Stimulated activated naive CD4-positive, alpha-beta T cell treated with Interleukin-2 at 50 U/mL for 16 hours (primary cell): ENCODE measurements around the gene CATSPERB.
"Not testable (repeated sequence)": the region's sequence is repeated elsewhere in the genome, so short reads cannot be mapped to it uniquely, and the experiment has no call there.

Experiments
- DNase-seq: peaks from one replicate; lab custom pipeline; 2025; lab: John Stamatoyannopoulos, UW

The CATSPERB gene

DNA sequence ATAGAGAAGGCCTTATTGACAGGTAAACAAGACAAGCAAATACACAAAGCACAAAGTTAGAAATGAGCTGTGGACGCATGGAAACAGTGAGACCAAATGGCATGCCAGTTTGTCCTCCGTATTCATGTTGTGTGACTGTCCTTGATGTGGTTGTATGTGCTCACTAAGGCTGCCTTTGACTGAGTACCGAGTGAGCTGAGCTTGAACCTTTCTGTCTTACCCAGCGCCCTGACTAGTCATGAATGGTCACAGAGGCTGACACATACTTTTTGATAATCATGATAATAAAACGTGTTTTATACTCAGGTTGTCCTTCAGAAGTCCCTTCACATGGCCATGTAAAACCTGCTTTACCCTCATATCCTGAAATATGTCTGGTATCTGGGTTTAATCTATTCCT lies 553 bp upstream of the CATSPERB start:
- no peak for DNase-seq

DNA sequence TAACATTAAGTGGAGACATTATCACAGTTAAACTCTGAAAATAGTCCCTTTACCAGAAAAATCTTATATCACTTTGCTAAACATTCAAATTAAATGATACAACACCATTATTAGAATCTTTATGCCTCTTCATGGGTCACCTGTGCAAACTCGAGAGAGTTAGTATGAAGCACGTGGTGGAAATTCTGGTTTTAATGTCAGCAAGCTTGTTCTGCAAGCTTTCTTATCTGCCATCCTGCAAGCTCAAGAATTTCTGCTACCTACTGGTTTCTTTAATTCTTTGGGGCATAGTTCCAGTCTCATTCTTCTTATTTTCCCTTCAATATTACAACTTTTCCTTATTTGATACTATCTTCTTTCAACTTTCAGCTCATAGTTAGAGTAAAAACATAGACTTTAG lies 868 bp downstream of the CATSPERB start:
- no peak for DNase-seq

DNA sequence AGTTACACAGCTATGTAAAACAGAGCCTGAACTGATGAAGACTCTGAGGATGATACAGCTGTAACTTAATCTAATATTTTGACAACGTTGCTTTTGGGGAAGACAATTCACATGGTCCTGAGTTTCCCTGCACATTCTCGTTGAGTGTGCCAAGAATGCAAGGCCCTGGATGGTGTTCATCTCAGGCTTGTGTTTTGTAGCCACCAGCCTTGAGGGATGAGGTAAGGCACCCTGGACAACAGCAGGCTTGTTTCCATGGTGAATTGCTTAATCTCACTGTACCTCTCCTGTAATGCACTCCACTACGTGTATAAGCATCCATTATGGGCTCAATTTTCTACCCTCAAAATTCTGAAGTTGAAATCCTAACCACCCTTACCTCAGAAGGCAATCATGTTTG lies 2.1 kb downstream of the CATSPERB start:
- no peak for DNase-seq

DNA sequence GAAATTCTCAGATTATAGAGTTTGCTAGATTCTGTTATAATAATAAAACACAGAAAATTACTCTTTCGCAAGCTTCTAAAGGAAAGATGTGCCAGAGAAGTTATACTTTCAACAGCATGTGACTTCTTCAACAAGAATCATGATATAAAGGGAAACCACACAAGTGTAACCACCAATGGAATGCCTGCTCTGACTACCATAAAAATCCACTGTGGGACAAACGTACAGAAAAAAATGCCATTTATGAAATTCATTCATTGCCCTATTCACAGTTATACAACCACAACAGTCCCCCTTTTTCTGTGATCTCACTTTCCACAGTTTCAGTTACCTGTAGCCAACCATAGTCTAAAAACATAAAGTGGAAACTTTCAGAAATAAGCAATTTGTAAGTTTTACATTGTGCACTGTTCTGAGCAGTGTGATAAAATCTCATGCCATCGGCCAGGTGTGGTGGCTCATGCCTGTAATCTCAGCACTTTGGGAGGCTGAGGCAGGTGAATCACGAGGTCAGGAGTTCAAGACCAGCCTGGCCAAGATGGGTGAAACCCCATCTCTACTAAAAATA lies 3.2 kb downstream of the CATSPERB start:
- DNase-seq = no peak

DNA sequence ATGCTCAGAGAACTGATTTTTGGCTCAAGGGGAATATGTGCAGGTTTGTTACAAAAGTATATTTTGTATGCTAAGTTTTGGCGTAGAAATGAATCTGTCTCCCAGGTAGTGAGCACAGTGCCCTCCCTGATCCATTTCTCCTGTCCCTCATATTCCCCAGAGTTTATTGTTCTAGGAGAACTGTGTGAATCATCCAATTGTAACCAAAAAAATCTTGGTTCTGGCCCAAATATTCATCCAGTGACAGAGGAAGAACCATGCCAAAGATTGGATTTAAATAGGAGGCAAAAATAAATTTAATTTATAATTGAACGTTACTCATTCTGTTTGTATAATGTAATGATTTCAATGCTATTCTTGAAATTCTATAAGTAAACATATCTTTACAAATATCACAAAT lies 4.8 kb downstream of the CATSPERB start:
- DNase-seq = no peak

DNA sequence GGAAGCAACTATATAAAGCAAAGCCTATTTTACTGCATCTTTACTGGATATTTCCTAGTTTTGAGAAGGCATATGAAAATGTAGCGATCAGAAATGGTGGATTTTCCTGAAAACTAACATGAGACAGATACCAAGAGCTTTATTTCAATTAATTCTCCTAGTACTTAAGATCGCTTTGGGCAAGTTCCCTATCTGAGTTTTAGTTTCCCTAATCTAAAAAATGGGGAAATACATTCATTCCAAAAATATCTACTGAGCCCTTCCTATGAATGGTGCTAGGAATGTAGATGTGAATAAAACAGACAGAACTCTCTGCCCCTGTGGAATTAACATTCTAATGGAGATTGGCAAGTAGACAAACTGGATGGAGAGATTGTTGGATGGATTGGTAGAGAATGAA lies 8.4 kb downstream of the CATSPERB start:
- DNase-seq = no peak

DNA sequence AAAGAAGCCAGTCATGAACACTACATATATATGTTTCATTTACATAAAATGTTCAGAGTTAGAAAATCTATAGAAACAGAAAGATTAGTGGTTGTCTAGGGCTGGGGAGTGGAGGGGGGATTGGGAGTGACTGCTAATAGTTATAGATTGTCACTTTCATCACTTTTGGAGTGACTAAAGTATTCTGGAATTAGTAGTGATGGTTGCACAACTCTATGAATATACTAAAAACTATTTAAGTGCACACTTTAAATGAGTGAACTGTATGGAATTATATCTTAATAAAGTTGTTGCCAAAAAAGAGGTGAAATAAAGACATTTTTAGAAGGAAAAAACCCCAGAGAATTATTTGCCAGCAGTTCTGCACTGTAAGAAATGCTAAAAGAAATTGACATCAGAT lies 9.5 kb downstream of the CATSPERB start:
- no peak for DNase-seq

DNA sequence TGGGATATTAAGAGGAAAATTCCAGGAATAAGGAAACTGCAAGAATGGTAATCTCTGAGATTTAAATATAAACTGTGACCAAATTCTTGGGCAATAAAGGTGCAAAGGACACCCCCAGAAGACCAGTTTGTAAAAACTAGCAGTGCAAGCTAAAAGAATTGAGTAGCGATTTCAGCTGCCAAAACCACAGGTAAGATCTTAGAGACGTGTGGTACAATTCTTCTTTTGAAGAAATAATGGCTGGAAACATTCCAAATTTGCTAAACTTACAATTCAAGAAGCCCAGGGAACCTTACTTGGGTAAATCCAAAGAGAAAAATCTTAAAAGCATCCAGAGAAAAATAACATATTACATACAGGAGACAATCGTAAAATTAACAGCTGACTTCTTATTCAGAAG lies 12.0 kb downstream of the CATSPERB start:
- no peak for DNase-seq

DNA sequence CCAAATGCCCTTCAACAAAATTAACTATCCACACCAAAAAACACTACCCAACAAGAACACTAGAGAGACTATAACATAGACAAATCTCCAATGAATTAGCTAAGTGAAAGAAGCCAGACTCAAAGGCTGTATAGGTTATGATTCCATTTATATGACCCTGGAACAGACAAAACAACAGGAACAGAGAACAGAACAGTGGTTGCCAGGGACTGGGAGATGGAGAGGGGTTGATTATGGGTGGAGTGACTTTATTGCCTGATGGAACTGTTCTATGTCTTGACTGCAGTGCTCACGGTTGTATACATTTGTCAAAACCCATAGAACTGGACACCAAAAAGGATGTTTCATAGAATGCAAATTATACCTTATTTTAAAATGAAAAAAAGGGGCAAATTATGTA lies 14.9 kb downstream of the CATSPERB start:
- no peak for DNase-seq

DNA sequence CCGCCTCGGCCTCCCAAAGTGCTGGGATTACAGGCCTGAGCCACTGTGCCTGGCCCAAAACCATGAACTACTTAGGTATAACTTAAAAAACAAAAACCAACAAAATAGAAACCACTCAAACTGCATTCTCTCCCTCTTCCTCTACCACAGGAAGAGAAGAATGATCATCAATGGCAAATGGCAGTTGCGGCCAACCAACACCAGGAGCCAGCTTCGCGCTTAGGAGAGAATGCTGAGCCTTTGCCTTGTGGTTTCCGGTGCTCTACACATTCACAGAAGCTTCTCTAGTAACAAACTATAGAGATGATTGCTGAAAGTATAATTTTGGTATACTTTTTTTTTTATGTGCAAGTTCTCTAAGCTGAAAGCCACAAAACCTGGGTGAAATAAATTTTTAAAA lies 17.1 kb downstream of the CATSPERB start:
- DNase-seq = no peak

DNA sequence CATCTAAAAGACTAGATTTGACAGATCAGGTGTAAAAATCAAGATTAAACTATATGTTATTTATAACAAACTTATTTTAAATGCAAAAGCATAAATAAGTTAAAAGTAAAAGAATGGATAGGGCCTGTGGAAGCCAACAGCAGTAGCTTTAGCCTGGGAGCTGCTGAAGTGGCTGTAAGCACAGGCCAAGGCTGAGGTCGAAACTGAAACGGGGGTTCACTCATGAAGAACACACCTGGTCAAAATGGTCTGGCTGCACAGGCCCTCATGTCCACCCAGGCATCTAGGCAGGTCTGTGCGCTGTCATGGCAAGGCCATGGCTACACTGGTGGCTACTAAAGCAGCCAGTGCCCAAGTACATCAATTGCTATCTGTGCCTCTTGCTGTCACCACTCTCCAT lies 23.1 kb downstream of the CATSPERB start:
- DNase-seq = no peak

DNA sequence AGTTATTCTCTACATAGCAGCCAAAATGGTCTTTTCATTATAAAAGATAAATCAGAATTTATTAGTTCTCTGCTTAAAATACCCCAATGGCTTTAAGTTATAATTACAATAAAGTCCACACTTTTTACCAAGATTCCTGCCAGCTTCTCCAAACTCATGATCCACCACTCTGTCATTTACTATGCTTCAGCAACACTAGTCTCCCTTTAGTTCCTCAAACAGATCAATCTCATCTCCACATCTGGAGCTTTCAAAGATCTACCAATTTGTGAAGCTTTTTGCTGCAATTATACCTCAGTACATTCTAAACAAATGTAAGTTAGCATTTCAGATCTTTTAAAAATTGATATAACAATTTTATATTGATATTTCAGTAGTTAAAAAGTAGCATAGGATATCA lies 24.9 kb downstream of the CATSPERB start:
- DNase-seq = no peak

DNA sequence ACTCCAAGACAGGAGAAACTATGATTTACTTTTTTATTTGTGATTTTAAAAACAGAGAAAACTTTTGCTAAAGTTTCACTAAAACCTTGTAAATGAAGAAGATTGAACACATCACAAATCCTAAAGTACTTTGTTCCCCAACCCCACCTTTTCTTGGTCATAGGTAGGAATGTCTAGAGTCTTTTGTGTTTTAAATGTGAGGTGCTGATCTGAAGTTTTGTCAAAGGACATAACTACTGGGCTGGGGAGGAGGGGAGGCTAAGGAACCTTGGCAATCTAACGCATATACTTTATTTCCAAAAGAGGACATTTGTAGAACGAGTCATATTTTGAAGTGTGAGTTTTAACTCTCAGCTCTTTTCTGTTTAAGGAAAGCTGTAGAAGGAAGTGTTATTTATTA lies 37.2 kb downstream of the CATSPERB start:
- no peak for DNase-seq

DNA sequence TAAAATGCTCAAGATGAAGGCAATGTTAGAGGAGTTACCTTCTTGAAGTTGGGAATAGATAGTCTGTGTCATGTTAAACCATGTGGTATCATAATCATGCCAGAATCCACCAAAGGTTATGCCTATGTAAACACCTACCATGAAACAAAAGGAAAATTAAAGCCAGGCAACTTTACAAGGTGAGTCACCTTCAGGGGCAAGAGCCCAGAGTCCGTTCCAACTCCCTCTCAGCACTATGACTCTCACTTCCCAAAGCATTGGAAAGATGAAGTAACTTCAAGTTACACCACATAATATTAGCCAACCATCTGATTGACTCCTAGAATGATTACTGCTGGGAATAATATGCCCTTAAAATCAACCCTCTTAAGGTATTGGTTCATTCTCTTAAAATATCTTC lies 38.5 kb downstream of the CATSPERB start:
- DNase-seq = no peak

DNA sequence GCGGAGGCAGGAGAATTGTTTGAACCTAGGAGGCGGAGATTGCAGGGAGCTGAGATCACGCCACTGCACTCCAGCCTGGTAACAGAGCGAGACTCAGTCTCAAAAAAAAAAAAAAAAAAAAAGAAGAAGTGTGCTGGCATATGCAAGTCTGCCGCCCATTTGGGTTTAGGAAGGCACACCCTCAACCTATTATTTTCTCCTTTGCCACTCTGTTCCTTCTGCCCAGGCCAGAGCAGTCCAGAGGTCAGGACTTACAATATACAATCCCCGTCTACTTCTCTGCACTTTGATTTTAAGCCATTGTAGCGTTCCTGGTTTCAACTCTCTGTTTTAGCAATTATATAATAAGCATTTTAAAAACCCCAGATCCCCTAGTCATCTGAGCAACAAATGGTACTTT lies 39.8 kb downstream of the CATSPERB start:
- no peak for DNase-seq

DNA sequence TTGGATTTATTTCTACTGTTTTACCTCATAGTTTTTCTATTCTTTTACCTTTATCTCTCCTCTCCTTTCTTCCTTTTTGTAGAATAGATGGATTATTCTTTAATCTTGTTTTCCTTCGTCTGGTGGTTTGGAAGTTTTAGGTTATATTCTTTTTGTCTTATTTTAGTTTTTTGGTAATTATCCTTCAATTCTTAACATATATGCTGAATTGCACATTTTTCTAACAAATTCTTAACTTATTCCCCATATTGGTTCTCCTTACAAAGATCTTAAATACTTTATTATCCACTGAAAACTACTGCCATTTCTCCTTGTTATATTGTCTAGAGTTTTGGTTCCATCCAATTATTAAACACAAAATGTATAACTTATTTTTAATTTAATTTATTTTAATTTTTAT lies 42.3 kb downstream of the CATSPERB start:
- DNase-seq = no peak

DNA sequence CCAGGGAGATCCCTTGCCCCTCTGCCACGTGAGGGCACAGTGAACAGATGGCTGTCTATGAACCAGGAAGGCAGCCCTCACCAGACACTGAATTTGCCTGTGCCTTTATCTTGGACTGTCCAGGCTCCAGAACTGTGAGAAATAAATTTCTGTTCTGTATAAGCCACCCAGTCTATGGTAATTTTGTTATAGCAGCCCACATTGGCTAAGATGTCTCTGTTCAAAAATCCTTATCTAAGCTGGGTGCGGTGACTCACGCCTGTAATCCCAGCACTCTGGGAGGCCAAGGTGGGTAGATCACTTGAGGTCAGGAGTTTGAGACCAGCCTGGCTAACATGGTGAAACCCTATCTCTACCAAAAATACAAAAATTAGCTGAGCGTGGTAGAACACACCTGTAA lies 44.5 kb downstream of the CATSPERB start:
- not testable (repeated sequence) for DNase-seq

DNA sequence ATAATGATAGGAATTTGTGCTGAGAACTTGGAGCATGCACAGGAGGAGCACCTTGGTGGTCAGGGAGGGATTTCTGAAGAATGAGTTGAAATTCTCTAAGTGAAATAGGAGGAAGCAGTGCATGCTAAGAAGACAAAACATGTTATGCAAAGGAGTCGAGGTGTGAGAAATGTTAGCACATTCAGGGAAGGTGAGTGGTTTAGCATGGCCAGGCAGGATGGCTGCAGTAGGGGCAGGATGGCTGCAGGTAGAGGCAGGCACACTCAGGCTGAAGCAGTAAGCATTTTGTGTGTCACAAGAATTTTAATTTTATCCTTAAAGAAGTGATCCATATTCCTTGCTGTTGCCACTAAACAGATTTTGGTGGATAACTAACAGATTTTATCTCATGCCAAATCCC lies 46.3 kb downstream of the CATSPERB start:
- no peak for DNase-seq

DNA sequence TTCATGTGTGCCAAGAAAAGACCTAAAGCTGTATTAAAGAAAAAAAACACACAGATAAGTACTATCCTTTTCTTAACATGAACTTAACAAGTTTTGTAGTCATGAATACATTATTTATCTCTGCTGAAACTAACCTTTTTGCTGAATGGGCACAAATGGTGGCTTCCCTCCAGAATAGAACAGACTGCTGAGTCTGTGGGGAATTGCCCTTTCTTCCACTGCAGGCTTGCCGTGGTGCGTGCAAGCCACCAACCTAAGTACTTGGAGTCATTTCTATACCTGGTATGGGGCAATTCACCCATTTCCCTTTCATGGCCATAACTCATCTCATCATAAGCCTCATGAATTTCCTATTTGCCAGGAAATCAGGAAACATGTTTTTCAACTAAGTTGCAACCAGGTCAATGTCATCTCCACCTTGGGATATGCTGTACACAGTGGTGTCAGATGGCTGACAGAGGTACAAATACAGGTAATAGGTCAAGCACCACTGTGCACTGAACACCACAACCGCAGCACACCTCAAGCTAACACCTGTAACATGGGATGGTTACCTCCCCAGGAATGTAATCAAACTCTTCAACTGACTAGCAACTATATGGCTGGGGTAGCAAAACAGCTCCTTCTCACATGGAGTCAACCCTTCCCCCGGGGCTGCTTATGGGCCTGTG lies 49.9 kb downstream of the CATSPERB start:
- DNase-seq = no peak

DNA sequence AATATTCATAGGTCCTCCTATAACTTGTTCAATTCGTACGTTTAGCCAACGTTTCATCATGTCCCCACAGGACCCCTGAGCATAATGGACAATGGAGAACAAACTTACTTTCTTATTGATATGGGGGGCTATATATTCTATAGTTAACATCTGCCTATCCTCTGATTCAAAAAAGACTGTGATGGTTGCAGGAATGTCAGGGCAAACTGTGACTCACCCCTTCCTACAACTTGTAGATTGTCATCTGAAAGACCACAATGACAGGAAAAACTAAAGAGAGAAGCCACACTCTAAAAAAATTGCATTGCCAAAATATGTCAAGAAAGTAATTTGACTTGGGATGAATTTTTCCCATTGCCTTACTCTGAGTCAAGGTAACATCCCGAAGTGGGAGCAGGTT lies 50.8 kb downstream of the CATSPERB start:
- DNase-seq = no peak

DNA sequence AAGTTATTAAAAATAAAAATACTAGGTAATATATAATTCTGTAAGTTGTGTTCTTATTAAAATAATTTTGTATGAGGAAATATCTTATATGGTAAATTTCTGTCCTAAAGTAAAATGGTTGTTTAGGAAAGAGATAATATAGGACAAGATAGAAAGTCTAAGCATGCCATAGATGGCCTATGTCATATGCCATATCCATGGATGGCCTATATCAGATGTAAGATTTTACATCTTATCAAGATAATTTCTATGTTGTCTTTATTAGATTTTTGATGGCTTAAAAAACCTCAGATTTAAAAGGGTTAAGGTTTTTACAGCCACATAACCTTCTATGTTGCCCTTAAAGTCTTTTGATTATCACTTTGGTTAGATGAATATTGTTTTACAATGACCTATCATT lies 52.6 kb downstream of the CATSPERB start:
- DNase-seq = no peak

DNA sequence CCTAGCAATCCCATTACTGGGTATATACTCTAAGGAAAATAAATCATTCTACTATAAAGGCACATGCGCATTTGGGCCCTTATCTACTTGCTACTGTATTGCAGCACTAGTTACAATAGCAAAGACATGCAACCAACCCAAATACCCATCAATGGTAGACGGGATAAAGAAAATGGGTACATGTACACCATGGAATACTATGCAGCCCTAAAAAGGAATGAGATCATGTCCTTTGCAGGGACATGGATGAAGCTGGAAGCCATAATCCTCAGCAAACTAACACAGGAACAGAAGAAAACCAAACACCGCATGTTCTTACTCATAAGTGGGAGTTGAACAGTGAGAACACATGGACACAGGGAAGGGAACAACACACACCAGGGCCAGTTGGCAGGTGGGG lies 54.2 kb downstream of the CATSPERB start:
- not testable (repeated sequence) for DNase-seq

DNA sequence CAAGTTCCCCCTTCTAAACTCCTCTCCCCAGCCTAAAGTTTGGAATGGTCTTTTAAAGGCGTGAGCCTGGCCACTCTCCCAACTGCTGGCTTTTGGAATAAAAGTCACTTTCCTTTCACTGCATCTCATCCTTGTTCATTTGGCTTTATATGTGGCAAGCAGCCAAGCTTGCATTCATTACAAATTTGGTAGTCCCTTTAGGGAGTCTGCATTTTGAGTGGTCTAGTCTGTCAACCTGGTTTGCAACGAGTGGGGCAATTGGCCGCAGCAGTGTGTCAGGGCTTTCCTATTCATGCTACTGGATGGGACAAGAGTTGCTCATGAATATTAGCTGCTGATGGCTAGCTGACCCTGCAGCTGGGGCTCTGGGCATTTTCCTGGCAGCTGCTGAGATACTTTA lies 57.0 kb downstream of the CATSPERB start:
- no peak for DNase-seq

DNA sequence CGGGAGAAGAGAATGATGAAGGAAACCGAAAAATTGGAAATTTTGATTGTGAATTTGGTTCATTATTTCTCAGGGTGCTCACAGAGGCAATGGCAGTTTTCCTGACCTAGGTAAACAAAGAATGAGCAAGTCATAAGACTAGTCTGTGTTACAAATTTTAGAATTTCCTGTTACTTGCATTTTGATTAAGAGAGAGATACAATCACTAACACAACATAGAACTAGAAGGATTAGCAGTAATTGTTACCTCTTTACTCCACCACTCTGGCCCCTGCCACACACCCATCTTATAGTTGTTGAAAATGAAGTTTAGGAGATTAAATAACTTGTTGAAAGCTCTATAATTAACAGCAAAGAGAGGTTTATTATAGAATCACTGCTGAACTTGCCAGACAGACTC lies 62.0 kb downstream of the CATSPERB start:
- no peak for DNase-seq
